H1 (cell line): ENCODE results near the gene CEP89. TPM values are rescaled to one million over a fixed set of nuclear protein-coding genes. Genes with fewer than 3 reads are reported as not detected.

Experiments
- KDM4A ChIP-seq: IDR thresholded peaks from one replicate; pipeline ENCODE4 v1.7.1; 2012; ENCODE audit warnings: low read depth, mild to moderate bottlenecking, moderate library complexity, low read length, inconsistent platforms; ENCODE audit not compliant: severe bottlenecking
- NANOG ChIP-seq: IDR thresholded peaks from 2 replicates; pipeline ENCODE4 v1.6.1; 2011; ENCODE audit warnings: low read length, low read depth, mild to moderate bottlenecking, inconsistent platforms; ENCODE audit not compliant: insufficient read depth, poor library complexity, severe bottlenecking
- polyA plus RNA-seq, 7 experiments: library from polyadenylated mRNA; depleted of rRNA in 3 of 7; stranded (reverse) in 5 of 7; unstranded in 2 of 7; fragments of >200 nt in 5 of 7; fragments of 200-250 nt in 2 of 7; gene quantifications; 1 replicate in 5 of 7; 2 replicates in 1 of 7; 4 replicates in 1 of 7; pipeline versions ENCODE4 v1.2.1 to v1.2.3, GENCODE V29; 2011 to 2013; ENCODE audit warnings: missing spikeins in 2 of 7, mixed read lengths in 2 of 7
- total RNA-seq: library from RNA; stranded (reverse); fragmentation: NEBNext Ultra II Directional; extraction: Animal tissue kit (Norgen Biotek cat#: 25700); gene quantifications from 2 replicates; pipeline ENCODE4 v1.2.1, GENCODE V29; 2021

Gene CEP89
- total and polyA plus RNA-seq, 2 of the 8 experiments (the other 6 are each of a cell fraction or from before 2014, with no cell fraction given): 23.0 to 23.6 TPM

DNA sequence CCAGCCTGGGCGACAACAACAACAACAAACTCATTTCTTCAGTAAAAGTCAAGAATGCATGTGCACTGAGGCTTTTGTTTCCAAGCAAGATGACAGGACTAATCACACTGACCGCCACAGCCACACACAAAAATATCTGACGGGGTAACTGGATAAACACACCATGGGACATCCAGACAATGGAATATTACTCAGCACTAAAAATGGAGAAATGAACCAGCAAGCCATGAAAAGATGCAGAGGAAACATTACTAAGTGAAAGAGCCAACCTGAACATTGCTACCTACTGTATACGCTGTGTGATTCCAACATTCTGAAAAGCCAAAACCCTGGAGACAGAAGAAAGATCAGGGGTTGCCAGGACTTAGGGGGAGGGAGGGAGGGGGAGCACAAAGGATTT, 37.0 kb upstream of the CEP89 start (continued):
- no peak for TF ChIP-seq KDM4A
- TF ChIP-seq NANOG: no peak
